NCI-H2227 treated with DMSO at 0.1 percent for 48 hours (cell line): ENCODE measurements around the gene CYB561A3.

Experiments
- DNase-seq: peaks from one replicate; lab custom pipeline; 2025; lab: John Stamatoyannopoulos, UW

The CYB561A3 gene

GRCh38 chr11:61325649-61326414 lies 35.9 kb downstream of the CYB561A3 start:
- DNase-seq: no peak

DNA sequence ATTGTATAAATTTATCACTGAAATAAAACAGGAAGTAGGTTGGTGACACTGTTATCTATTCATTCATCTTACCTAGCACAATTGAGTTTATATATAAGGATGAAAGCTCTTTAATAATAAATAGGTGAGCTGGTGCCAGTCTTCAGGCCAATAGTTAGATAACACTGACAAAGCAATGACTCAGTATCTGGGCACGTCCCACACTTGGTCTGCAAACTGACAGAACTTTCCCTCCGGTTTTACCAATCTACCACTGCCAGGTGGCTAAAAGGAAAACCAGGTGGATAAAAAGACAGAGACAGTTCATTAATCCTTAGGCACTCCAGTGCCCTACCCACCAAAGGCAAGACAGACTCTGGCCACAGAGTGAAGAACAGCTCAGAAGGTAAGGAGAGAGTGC lies 46.4 kb downstream of the CYB561A3 start:
- no peak for DNase-seq

DNA sequence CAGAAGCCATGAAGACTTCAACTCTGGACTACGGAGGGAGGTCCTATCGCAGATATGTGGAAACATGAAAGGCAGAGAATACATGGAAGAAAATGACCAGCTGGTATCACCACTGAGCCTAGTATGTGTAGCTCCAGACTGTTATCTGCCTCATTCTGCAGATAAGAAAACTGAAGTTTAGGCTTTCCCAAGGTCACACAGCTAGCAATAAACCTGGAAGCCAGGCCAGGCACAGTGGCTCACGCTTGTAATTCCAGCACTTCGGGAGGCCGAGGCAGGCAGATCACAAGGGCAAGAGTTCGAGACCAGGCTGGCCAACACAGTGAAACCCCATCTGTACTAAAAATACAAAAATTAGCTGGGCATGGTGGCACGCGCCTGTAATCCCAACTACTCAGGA lies 50.9 kb downstream of the CYB561A3 start:
- no peak for DNase-seq

DNA sequence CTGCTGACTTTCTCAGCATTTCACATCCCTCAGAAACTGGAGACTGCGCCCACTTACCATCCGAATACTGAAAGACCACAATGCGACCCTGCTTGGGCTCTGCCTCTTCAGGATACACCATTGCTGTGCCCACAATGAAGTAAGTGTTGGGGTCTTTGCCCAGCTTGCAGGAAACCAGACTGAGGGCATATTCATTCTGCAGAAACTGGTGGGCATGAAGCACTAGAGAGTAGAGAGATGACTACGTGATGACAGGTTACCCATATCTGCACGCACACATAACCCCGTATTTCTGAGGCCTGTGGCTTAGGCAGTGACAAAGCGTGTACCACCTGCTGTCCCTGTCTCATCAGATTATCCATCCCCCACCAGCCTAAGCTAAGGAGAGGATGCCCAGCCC lies 51.9 kb downstream of the CYB561A3 start:
- no peak for DNase-seq

DNA sequence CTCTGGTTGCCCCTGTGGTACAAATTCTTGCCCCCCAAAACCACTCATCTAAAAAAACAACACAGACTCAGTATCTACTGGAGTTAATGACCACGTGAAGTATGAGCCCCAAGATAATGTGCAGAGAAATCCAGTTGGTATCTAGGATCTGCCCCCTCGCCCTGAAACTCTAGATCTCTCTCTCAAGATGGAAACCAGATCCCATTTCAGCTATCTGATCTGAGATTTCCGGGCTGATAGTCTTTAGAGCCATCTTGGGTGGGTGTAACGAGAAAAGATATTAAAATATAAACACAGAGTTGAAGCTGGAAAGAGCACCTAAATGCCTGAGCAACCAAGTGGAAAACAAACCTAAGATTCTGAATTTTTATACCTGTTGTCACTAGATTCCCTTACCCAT lies 52.5 kb downstream of the CYB561A3 start:
- no peak for DNase-seq

DNA sequence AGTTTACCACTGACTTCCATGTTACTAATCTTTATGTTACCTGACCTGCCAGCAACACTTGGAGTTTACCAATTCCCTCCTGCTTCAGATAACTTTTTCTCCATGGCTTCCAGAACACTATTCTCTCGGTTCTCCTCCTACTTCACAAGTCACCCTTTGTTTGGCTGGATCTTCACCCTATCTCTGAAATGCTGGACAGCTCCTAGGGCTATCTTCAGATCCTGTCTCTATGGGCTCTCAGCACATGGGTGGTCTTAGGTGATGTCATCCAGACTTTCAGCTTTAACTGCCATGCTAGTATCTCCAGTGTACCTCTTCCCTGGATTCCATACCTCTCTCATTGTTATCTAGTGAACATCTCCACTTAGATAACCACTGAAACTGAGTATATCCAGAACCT lies 54.3 kb downstream of the CYB561A3 start:
- DNase-seq: no peak

DNA sequence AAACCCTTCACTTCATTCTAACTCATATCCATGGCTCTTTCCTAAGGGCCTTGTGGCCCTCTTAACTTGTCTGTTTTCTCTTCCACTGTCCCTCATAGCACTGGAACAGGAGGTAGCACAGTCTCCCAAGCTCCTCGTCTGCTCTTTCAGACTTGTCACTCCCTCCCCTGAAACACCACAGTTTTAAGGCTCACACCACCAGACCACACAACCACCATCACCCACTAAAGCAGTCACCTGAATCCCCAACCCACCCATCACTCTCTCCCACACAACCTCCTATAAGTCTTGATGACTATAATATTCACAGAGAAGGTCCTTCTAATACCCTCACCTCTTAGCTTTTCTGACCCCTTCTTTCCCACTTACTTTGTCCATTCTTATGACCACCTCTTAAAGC lies 55.5 kb downstream of the CYB561A3 start:
- DNase-seq: no peak

DNA sequence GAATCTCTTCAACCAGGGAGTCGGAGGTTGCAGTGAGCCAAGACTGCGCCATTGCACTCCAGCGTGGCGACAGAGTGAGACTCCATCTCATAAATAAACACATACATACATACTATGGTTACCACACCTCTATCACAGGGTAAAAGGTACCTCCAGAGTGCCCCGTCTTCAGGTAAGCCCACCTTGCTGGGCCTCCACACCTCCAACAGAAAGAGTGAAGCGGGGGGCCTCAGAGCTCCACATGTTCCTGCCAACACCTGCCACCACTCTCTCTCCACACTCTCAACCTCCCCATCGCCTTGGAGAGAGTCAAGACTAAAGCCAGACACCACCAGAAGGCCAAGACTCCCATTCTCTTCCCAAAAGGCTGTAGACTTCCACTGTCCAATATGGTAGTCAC lies 56.3 kb downstream of the CYB561A3 start:
- no peak for DNase-seq

GRCh38 chr11:61303725-61304124 lies 58.0 kb downstream of the CYB561A3 start:
- DNase-seq: no peak

GRCh38 chr11:61302550-61302949 lies 59.1 kb downstream of the CYB561A3 start:
- DNase-seq: no peak
